Measurements from ENCODE around the gene GARIN5A. TPM values are rescaled to one million over a fixed set of nuclear protein-coding genes. Genes with fewer than 3 reads are reported as not detected.

Gene GARIN5A
- total and polyA plus RNA-seq, 9 of the 15 experiments (the other 6 are each of a cell fraction or from before 2014, with no cell fraction given), result 0.10 to 0.82 (median 0.23) TPM; not detected in 2

DNA sequence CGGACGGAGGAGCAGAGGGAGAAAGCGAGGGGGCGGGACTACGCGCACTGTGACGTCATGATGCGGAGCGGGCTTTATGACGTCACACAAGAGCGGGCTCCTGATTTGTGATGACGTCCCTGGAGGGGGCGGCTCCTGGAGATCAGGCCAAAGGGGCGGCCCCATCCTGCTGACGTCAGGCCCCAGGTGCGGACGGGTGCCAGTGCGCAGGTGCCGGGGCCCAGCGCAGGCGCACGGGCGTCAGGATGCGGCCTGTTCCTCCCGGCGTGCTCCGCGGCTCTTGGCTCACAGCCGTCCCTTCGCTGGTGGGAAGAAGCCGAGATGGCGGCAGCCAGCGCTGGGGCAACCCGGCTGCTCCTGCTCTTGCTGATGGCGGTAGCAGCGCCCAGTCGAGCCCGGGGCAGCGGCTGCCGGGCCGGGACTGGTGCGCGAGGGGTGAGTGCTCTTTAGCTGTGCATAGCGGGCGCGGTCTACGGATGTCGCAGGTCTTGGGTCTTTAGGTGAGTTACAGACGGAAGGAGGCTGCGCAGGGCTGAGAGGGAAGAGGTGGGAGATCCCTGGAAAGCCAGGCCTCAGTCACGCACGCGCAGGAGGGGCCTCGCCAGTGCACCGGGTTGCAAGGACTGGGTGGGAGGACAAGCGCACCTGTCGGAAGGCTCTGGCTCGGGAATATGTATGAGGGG is at the start of gene GARIN5A, which contains the start of gene EMC10 (continued):
- TF ChIP-seq ZC3H11A (IDR thresholded peaks at IDR 0.05; ENCODE audit: low read depth, low read length) (peak; percentile 76; the same call in 1 of the 2 replicates), ZNF311 (CRISPR knock-in tag; IDR thresholded peaks at IDR 0.05) (0 out of 2 replicates have a peak, but pooled peaks have one; percentile 50), SRSF9 (IDR thresholded peaks at IDR 0.05; ENCODE audit: borderline replicate concordance, low read depth, low read length) (no peak), ZC3H8 (IDR thresholded peaks at IDR 0.05) (no peak), ZFP30 (CRISPR knock-in tag; IDR thresholded peaks at IDR 0.05; ENCODE audit: borderline replicate concordance) (no peak), ZNF444 (CRISPR knock-in tag; IDR thresholded peaks at IDR 0.05) (no peak), NRF1 (conservative IDR thresholded peaks at IDR 0.05 in 1 of 2, IDR thresholded peaks at IDR 0.05 in 1 of 2) (peak; percentile 100), ZFPM2 (CRISPR knock-in tag; IDR thresholded peaks at IDR 0.05) (no peak), CEBPG (CRISPR knock-in tag; IDR thresholded peaks at IDR 0.05) (0 out of 2 replicates have a peak, but pooled peaks have one; percentile 56), CEBPG (tag; conservative IDR thresholded peaks at IDR 0.05 in 1 of 2, IDR thresholded peaks at IDR 0.05 in 1 of 2) (no peak), ZNF766 (CRISPR knock-in tag; conservative IDR thresholded peaks at IDR 0.05) (no peak; the same call in 1 of the 2 replicates), ZNF695 (CRISPR knock-in tag; IDR thresholded peaks at IDR 0.05) (no peak), ZNF24 (IDR thresholded peaks at IDR 0.05) (no peak), MCM7 (IDR thresholded peaks at IDR 0.05) (no peak), HLTF (IDR thresholded peaks at IDR 0.05) (no peak), ZNF175 (CRISPR knock-in tag; IDR thresholded peaks at IDR 0.05; ENCODE audit: low read depth) (no peak; the same call in 1 of the 2 replicates), ZNF224 (CRISPR knock-in tag; IDR thresholded peaks at IDR 0.05) (no peak), RHOXF2B (CRISPR knock-in tag; conservative IDR thresholded peaks at IDR 0.05) (no peak), GABPA (tag; conservative IDR thresholded peaks at IDR 0.05; ENCODE audit: low read depth) (peak; percentile 42; the same call in 1 of the 2 replicates), ARID2 (IDR thresholded peaks at IDR 0.05) (no peak), GABPB2 (CRISPR knock-in tag; conservative IDR thresholded peaks at IDR 0.05) (no peak)
- TF ChIP-seq, protein P1, sequence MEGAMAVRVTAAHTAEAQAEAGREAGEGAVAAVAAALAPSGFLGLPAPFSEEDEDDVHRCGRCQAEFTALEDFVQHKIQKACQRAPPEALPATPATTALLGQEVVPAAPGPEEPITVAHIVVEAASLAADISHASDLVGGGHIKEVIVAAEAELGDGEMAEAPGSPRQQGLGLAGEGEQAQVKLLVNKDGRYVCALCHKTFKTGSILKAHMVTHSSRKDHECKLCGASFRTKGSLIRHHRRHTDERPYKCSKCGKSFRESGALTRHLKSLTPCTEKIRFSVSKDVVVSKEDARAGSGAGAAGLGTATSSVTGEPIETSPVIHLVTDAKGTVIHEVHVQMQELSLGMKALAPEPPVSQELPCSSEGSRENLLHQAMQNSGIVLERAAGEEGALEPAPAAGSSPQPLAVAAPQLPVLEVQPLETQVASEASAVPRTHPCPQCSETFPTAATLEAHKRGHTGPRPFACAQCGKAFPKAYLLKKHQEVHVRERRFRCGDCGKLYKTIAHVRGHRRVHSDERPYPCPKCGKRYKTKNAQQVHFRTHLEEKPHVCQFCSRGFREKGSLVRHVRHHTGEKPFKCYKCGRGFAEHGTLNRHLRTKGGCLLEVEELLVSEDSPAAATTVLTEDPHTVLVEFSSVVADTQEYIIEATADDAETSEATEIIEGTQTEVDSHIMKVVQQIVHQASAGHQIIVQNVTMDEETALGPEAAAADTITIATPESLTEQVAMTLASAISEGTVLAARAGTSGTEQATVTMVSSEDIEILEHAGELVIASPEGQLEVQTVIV (CRISPR knock-in tag; IDR thresholded peaks at IDR 0.05; ENCODE audit: borderline replicate concordance), result no peak
- TF ChIP-seq, protein P2, sequence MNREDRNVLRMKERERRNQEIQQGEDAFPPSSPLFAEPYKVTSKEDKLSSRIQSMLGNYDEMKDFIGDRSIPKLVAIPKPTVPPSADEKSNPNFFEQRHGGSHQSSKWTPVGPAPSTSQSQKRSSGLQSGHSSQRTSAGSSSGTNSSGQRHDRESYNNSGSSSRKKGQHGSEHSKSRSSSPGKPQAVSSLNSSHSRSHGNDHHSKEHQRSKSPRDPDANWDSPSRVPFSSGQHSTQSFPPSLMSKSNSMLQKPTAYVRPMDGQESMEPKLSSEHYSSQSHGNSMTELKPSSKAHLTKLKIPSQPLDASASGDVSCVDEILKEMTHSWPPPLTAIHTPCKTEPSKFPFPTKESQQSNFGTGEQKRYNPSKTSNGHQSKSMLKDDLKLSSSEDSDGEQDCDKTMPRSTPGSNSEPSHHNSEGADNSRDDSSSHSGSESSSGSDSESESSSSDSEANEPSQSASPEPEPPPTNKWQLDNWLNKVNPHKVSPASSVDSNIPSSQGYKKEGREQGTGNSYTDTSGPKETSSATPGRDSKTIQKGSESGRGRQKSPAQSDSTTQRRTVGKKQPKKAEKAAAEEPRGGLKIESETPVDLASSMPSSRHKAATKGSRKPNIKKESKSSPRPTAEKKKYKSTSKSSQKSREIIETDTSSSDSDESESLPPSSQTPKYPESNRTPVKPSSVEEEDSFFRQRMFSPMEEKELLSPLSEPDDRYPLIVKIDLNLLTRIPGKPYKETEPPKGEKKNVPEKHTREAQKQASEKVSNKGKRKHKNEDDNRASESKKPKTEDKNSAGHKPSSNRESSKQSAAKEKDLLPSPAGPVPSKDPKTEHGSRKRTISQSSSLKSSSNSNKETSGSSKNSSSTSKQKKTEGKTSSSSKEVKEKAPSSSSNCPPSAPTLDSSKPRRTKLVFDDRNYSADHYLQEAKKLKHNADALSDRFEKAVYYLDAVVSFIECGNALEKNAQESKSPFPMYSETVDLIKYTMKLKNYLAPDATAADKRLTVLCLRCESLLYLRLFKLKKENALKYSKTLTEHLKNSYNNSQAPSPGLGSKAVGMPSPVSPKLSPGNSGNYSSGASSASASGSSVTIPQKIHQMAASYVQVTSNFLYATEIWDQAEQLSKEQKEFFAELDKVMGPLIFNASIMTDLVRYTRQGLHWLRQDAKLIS (CRISPR knock-in tag; IDR thresholded peaks at IDR 0.05), result peak; percentile 26; the same call in 1 of the 2 replicates
- TF ChIP-seq, protein P3, sequence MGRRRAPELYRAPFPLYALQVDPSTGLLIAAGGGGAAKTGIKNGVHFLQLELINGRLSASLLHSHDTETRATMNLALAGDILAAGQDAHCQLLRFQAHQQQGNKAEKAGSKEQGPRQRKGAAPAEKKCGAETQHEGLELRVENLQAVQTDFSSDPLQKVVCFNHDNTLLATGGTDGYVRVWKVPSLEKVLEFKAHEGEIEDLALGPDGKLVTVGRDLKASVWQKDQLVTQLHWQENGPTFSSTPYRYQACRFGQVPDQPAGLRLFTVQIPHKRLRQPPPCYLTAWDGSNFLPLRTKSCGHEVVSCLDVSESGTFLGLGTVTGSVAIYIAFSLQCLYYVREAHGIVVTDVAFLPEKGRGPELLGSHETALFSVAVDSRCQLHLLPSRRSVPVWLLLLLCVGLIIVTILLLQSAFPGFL (CRISPR knock-in tag; IDR thresholded peaks at IDR 0.05), result no peak
